SH-SY5Y (cell line): ENCODE data around the gene GPC5.

ENCODE experiments used
- GATA2 ChIP-seq: IDR thresholded peaks from 2 replicates; pipeline ENCODE4 v1.6.1; 2011; ENCODE audit warnings: mild to moderate bottlenecking, low read depth, low read length
- GATA3 ChIP-seq: IDR thresholded peaks from 2 replicates; pipeline ENCODE4 v1.6.1; 2011; ENCODE audit warnings: low read depth, mild to moderate bottlenecking, low read length, moderate library complexity

GRCh38 chr13:92677571-92677970, 1279.2 kb downstream of the GPC5 start:
- TF ChIP-seq GATA2 (no peak), GATA3 (no peak)
